Transverse colon (tissue), 4 donors: ENCODE measurements around the gene SRSF9. TPM values are rescaled to one million over a fixed set of nuclear protein-coding genes. Genes with fewer than 3 reads are reported as not detected.
"Not testable (repeated sequence)": the region's sequence is repeated elsewhere in the genome, so short reads cannot be mapped to it uniquely, and the experiment has no call there.

Experiments used
- DNase-seq: peaks from one replicate; pipeline ENCODE4 v3.0.0-alpha.2; 2019
- H3K27ac ChIP-seq, 4 donors: fragments of 200-600 bp; sonication (generic); 2 replicates each; pipeline ENCODE4 v1.5.1; 2016 to 2018; ENCODE audit warnings: inconsistent platforms in 4 of 4
- H3K27me3 ChIP-seq: fragments of 200-600 bp; sonication (generic); 2 replicates; pipeline ENCODE4 v1.5.1; 2017; ENCODE audit warnings: inconsistent platforms
- H3K36me3 ChIP-seq, 4 donors: fragments of 200-600 bp; sonication (generic); 2 replicates each; pipeline ENCODE4 v1.5.1; 2017 to 2019; ENCODE audit warnings: inconsistent platforms in 4 of 4
- H3K4me1 ChIP-seq, 4 donors: fragments of 200-600 bp; sonication (generic); 2 replicates each; pipeline ENCODE4 v1.5.1; 2017 to 2020; ENCODE audit warnings: inconsistent platforms in 4 of 4
- H3K4me3 ChIP-seq, 4 donors: fragments of 200-600 bp; sonication (generic); 1 replicate in 1 of 4; 2 replicates in 3 of 4; pipeline versions ENCODE4 v1.5.1 to v1.6.1; 2017 to 2019; ENCODE audit warnings: inconsistent platforms in 4 of 4
- H3K9me3 ChIP-seq, 2 donors: fragments of 200-600 bp; sonication (generic); 2 replicates each; pipeline ENCODE4 v1.5.1; 2017 to 2019; ENCODE audit warnings: inconsistent platforms in 2 of 2
- CTCF ChIP-seq, 5 experiments: fragments of 200-600 bp in 3 of 5; fragments of 450-650 bp in 2 of 5; sonication (generic) in 3 of 5; IDR thresholded peaks; 1 replicate in 2 of 5; 2 replicates in 3 of 5; pipeline ENCODE4 v1.5.1; 2016 to 2017; ENCODE audit warnings: antibody characterized with exemption in 5 of 5, inconsistent platforms in 3 of 5, mild to moderate bottlenecking in 2 of 5, moderate library complexity in 1 of 5
- EP300 ChIP-seq: sonication (generic); formaldehyde crosslinking; IDR thresholded peaks from one replicate; pipeline ENCODE4 v1.6.1; 2017; ENCODE audit warnings: antibody characterized with exemption, low read depth
- POLR2A ChIP-seq: fragments of 450-650 bp; IDR thresholded peaks from one replicate; pipeline ENCODE4 v1.6.1; 2016; ENCODE audit warnings: antibody characterized with exemption, mild to moderate bottlenecking, moderate library complexity
- POLR2AphosphoS5 ChIP-seq, 3 donors: sonication (generic); formaldehyde crosslinking; IDR thresholded peaks; one replicate each; pipeline ENCODE4 v1.6.1; 2016; ENCODE audit warnings: antibody characterized with exemption in 3 of 3
- WGBS, 2 donors: methylation state at CpG; one replicate each; pipeline ENCODE4 v1.1.5; 2018; ENCODE audit warnings: low coverage in 1 of 2; 5-methylcytosine and 5-hydroxymethylcytosine counted together
- in situ Hi-C, 4 donors: fragments of 200-750 bp; cut with MboI; loops; one replicate each; pipeline versions ENCODE4 v1.15.0 to v1.15.1; 2017; ENCODE audit warnings: low sequenced_read_pairs in 3 of 4, low pct_ligation_motif_present in 1 of 4, low pct_unique_long_range_greater_than_20kb in 1 of 4
- intact Hi-C: fragments of 100-400 bp; cut with DNase I; formaldehyde crosslinking; loops from one replicate; pipeline ENCODE4 v1.15.1; 2023; ENCODE audit warnings: low total_unique reads
- total RNA-seq, 4 donors: library from RNA; depleted of rRNA; stranded (reverse); fragments of >200 nt; gene quantifications; one replicate each; pipeline ENCODE4 v1.1.0, GENCODE V29; 2016

SRSF9 gene
- total RNA-seq, 4 donors from 2014 or later: 33.7 to 93.8 (median 64.5) TPM

- Histone ChIP-seq H3K27me3 (no peaks in the 10 kb centered on the region), H3K4me3 (no peak overlapping the region), H3K27ac (no peak overlapping the region), H3K9me3 (no peaks in the 10 kb centered on the region), H3K36me3 (peaks cover 0 to 17% (median 7%) of the 10 kb centered on the region in 4 donors), H3K4me1 (no peaks in the 10 kb centered on the region)
- in situ Hi-C loops: no loop called here
- intact Hi-C loops: no loop called here
- no peak for DNase-seq
- WGBS, 2 donors: 50 to 80% methylated on average over 3 to 4 of the region's 4 CpGs
- no peak for TF ChIP-seq POLR2A
- peak; percentile 36 to 56 (median 54) for TF ChIP-seq CTCF (IDR thresholded peaks at IDR 0.05)
Observed at GRCh38 chr12:120453977-120454376, 15.6 kb downstream of the SRSF9 start.

GRCh38 chr12:120453060-120453750 is 16.3 kb downstream of the SRSF9 start:
- Histone ChIP-seq H3K4me3 (no peak overlapping the region), H3K9me3 (no peaks in the 10 kb centered on the region), H3K36me3 (peaks cover 0 to 10% (median 4%) of the 10 kb centered on the region in 4 donors), H3K27me3 (no peaks in the 10 kb centered on the region), H3K27ac (no peak overlapping the region), H3K4me1 (no peaks in the 10 kb centered on the region)
- 89 to 93% methylated on average over 3 of the region's 3 CpGs for WGBS, 2 donors
- intact Hi-C loops (no loop called here), in situ Hi-C loops (no loop called here)
- no peak for TF ChIP-seq POLR2AphosphoS5 (IDR thresholded peaks at IDR 0.05)
- TF ChIP-seq EP300: no peak
- TF ChIP-seq POLR2A: no peak
- no peak for TF ChIP-seq CTCF (IDR thresholded peaks at IDR 0.05)
- no peak for DNase-seq

- DNase-seq, in situ Hi-C loops, intact Hi-C loops, H3K4me1 ChIP-seq, H3K9me3 ChIP-seq, H3K27me3 ChIP-seq, H3K36me3 ChIP-seq, H3K4me3 ChIP-seq, H3K27ac ChIP-seq: not testable (repeated sequence)
- WGBS, 2 donors: 88 to 93% methylated on average over 2 to 5 of the region's 5 CpGs
Observed at GRCh38 chr12:120452524-120452923, 17.0 kb downstream of the SRSF9 start.

GRCh38 chr12:120447992-120448391 is 21.6 kb downstream of the SRSF9 start:
- Histone ChIP-seq H3K4me1 (peaks cover 8 to 27% (median 21%) of the 10 kb centered on the region in 4 donors), H3K9me3 (no peaks in the 10 kb centered on the region), H3K36me3 (peaks cover 0 to 19% (median 0%) of the 10 kb centered on the region in 4 donors), H3K27me3 (no peaks in the 10 kb centered on the region), H3K4me3 (no peak overlapping the region), H3K27ac (no peak overlapping the region)
- in situ Hi-C loops (no loop called here), intact Hi-C loops (no loop called here)
- TF ChIP-seq EP300 (no peak), CTCF (IDR thresholded peaks at IDR 0.05) (no peak)
- no peak for DNase-seq
- whole genome bisulfite sequencing, 2 donors: 99 to 100% methylated on average over 2 to 4 of the region's 4 CpGs

GRCh38 chr12:120446844-120447178 is 22.7 kb downstream of the SRSF9 start:
- Histone ChIP-seq H3K36me3 (peaks cover 0 to 15% (median 0%) of the 10 kb centered on the region in 4 donors), H3K4me3 (peak overlapping the region; percentile 69 to 78 (median 73)), H3K4me1 (peaks cover 8 to 27% (median 21%) of the 10 kb centered on the region in 4 donors), H3K27ac (peak overlapping the region; percentile 86 to 91 (median 90))
- in situ Hi-C loops, H3K9me3 ChIP-seq, DNase-seq, intact Hi-C loops, H3K27me3 ChIP-seq: not testable (repeated sequence)
- WGBS, 2 donors: 4% methylated on average over 10 to 17 of the region's 17 CpGs
